GM12874 (cell line): ENCODE results near the gene MUC4.

Source experiments
- TF ChIP-seq, protein P1 (sequence below): IDR thresholded peaks from 2 replicates; pipeline ENCODE4 v1.5.1; 2011; ENCODE audit warnings: low read depth, mild to moderate bottlenecking, control low read depth, low read length, moderate library complexity; ENCODE audit not compliant: insufficient read depth

Gene MUC4

DNA sequence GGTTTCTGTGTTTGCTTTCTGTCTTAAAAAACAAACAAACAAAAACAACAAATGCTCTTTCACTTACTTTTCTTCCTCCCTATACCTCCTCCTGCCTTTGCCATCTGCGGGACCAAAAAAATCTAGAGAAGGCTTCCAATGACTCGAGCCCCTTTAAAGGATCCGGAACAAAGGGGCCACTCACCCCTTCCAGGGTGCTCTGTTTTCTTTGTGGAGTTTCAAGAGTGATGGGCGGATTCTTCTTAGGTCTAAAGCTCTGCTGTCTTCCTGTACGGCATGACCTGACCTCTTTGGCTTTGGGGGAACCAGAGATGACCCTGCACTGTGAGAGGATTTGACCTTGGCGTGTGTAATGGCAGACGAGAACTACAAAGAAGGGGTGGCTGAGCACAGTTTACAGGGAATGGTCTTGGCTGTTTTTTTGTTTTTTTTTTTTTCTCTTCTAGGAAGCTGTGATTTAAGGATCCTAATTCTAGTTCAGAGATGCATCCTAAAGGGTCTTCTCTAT is 93.2 kb downstream of the MUC4 start:
- TF ChIP-seq, protein P1, sequence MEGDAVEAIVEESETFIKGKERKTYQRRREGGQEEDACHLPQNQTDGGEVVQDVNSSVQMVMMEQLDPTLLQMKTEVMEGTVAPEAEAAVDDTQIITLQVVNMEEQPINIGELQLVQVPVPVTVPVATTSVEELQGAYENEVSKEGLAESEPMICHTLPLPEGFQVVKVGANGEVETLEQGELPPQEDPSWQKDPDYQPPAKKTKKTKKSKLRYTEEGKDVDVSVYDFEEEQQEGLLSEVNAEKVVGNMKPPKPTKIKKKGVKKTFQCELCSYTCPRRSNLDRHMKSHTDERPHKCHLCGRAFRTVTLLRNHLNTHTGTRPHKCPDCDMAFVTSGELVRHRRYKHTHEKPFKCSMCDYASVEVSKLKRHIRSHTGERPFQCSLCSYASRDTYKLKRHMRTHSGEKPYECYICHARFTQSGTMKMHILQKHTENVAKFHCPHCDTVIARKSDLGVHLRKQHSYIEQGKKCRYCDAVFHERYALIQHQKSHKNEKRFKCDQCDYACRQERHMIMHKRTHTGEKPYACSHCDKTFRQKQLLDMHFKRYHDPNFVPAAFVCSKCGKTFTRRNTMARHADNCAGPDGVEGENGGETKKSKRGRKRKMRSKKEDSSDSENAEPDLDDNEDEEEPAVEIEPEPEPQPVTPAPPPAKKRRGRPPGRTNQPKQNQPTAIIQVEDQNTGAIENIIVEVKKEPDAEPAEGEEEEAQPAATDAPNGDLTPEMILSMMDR: no peak

GRCh38 chr3:195717852-195718476 is 93.8 kb downstream of the MUC4 start:
- TF ChIP-seq, protein P1: no peak

DNA sequence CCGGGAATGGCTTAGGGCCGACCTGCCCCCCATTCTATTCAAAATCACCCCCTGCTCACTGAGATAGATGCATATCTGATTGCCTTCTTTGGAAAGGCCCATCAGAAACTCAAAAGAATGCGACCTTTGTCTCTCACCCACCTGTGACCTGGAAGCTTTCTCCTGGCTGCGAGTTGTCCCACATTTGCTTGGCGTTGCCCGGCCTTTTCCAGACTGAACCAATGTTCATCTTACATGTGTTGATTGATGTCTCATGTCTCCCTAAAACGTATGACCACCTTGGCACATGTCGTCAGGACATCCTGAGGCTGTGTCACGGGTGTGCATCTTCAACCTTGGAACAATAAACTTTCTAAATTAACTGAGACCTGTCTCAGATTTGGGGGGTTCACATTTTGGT is 94.3 kb downstream of the MUC4 start:
- TF ChIP-seq, protein P1: no peak

GRCh38 chr3:195715583-195716266 is 96.0 kb downstream of the MUC4 start:
- TF ChIP-seq, protein P1: no peak

DNA sequence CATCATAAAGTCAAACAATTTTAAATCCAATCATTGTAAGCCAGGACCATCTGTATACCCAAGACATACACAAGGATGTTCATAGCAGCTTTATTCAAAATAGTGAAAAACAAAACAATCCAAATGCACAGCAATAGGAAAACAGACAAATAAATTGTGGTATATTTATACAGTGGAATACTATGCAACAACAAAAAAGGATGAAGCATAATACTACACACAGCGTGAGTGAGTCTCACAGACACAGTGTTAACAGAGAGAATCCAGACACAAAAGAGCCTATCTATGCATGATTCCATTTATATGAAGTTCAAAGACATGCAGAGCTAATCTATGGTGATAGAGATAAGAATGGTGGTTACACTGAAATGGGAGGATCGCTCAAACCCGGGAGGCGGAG is 96.6 kb downstream of the MUC4 start:
- TF ChIP-seq, protein P1: no peak

DNA sequence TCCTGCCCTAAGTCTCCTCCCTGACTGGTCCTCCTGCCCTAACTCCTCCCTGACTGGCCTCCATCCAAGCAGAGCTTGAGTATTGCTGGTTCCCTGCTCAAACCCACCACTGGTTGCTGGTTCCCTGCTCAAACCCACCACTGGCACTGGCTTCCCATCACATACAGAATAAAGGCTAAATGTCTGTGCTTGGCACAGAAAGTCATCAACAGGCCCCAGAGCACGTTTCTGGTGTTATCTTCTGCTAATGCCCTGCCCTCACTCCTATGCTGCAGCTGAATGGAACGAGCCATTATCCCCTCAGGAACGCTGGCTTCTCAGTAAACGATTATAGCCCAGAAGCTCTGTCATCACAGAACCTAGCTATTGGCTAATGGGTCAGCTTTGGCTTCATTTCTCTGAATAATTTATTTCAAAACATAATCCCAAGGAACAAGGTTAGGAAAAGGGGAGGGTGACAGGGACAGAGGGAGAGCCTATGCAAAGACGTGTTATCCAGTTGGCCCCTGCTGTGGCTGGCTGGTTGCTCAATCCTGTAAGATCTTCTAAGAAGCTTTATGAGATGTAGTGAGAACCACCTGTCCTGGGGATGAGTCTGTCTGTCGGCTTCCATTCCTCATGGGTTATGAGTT is 97.2 kb downstream of the MUC4 start:
- TF ChIP-seq, protein P1: no peak

- TF ChIP-seq, protein P1: no peak
These were observed 99.8 kb downstream of the MUC4 start for GRCh38 chr3:195711813-195712534.
